NCI-H2196 treated with DMSO at 0.1 percent for 48 hours (cell line): Measurements from ENCODE around the gene DMRTA1.
"Not testable (repeated sequence)": the region's sequence is repeated elsewhere in the genome, so short reads cannot be mapped to it uniquely, and the experiment has no call there.

ENCODE experiments used
- DNase-seq: peaks from one replicate; lab custom pipeline; 2025; ENCODE audit not compliant: unreplicated experiment; lab: John Stamatoyannopoulos, UW

The DMRTA1 gene

GRCh38 chr9:22455181-22455580 is 8.6 kb downstream of the DMRTA1 start:
- no peak for DNase-seq

GRCh38 chr9:22457448-22457847 is 10.8 kb downstream of the DMRTA1 start:
- DNase-seq = no peak

GRCh38 chr9:22463205-22463604 is 16.6 kb downstream of the DMRTA1 start:
- no peak for DNase-seq

- no peak for DNase-seq
Observed at GRCh38 chr9:22469928-22470544, 23.4 kb downstream of the DMRTA1 start.

GRCh38 chr9:22481566-22481965 is 34.9 kb downstream of the DMRTA1 start:
- no peak for DNase-seq

- no peak for DNase-seq
Observed at GRCh38 chr9:22483528-22484070, 37.0 kb downstream of the DMRTA1 start.

GRCh38 chr9:22496197-22496596 is 49.6 kb downstream of the DMRTA1 start:
- not testable (repeated sequence) for DNase-seq
